8988T (cell line): ENCODE results near the gene CD19.
"Not testable (repeated sequence)": the region's sequence is repeated elsewhere in the genome, so short reads cannot be mapped to it uniquely, and the experiment has no call there.

ENCODE experiments used
- DNase-seq: peaks from one replicate; pipeline ENCODE4 v3.0.0; 2011

The CD19 gene

GRCh38 chr16:28910086-28911031 is 21.4 kb upstream of the CD19 start:
- DNase-seq, result no peak

GRCh38 chr16:28912558-28912957 is 19.2 kb upstream of the CD19 start:
- DNase-seq, result no peak

GRCh38 chr16:28913946-28914724 is 17.6 kb upstream of the CD19 start:
- no peak for DNase-seq

- no peak for DNase-seq
These were observed 16.6 kb upstream of the CD19 start for GRCh38 chr16:28915181-28915580.

GRCh38 chr16:28917095-28917494 is 14.7 kb upstream of the CD19 start:
- no peak for DNase-seq

GRCh38 chr16:28918698-28919097 is 13.1 kb upstream of the CD19 start:
- DNase-seq, result no peak

- no peak for DNase-seq
These were observed 8.6 kb upstream of the CD19 start for GRCh38 chr16:28923231-28923587.

GRCh38 chr16:28923652-28924398 is 7.9 kb upstream of the CD19 start:
- no peak for DNase-seq

GRCh38 chr16:28924399-28924761 is 7.4 kb upstream of the CD19 start:
- DNase-seq, result no peak

- DNase-seq, result peak; percentile 94
These were observed 6.9 kb upstream of the CD19 start, which contains the start of gene RABEP2 for GRCh38 chr16:28924762-28925385. TSS of gene RABEP2 (minus strand) at chr16:28925238. CDS start at chr16:28925163, 75 bp downstream.

GRCh38 chr16:28925386-28926228 is 6.2 kb upstream of the CD19 start:
- DNase-seq, result no peak

- DNase-seq, result not testable (repeated sequence)
These were observed 5.5 kb upstream of the CD19 start for GRCh38 chr16:28926284-28926683.

- DNase-seq, result no peak
These were observed 4.0 kb upstream of the CD19 start for GRCh38 chr16:28927815-28928214.

GRCh38 chr16:28930203-28930602 is 1.6 kb upstream of the CD19 start:
- DNase-seq, result no peak

GRCh38 chr16:28930652-28931051 is 1.1 kb upstream of the CD19 start:
- DNase-seq, result no peak

- DNase-seq, result no peak
These were observed 769 bp downstream of the CD19 start for GRCh38 chr16:28932339-28933141.

- no peak for DNase-seq
These were observed 1.4 kb downstream of the CD19 start for GRCh38 chr16:28933171-28933570.

- no peak for DNase-seq
These were observed 3.6 kb downstream of the CD19 start for GRCh38 chr16:28935346-28935745.

GRCh38 chr16:28935924-28936783 is 4.4 kb downstream of the CD19 start:
- peak; percentile 50 for DNase-seq

GRCh38 chr16:28936784-28937155 is 5.0 kb downstream of the CD19 start:
- DNase-seq, result no peak
